Dedifferentiated amniotic fluid mesenchymal stem cell (primary cell): ENCODE measurements around the gene ADCY3.

Source experiments
- DNase-seq: peaks from one replicate; pipeline ENCODE4 v3.0.0-alpha.2; 2016; ENCODE audit errors: extremely low spot score

The ADCY3 gene

DNA sequence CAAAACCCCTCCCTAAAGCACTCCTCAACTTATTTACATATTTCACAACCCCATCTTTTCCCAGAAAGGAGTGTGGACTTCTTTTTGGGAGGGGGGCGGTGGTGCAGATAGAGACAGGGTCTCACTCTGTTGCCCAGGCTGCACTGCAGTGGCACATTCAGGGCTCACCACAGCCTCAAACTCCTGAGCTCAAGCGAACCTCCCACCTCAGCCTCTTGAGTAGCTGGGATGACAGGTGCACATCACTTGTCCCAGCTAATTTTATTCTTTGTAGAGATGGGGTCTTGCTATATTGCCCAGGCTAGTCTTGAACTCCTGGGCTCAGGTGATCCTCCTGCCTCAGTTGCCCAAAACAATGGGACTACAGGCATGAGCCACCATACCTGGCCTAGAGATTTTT is 44.1 kb downstream of the ADCY3 start:
- no peak for DNase-seq

DNA sequence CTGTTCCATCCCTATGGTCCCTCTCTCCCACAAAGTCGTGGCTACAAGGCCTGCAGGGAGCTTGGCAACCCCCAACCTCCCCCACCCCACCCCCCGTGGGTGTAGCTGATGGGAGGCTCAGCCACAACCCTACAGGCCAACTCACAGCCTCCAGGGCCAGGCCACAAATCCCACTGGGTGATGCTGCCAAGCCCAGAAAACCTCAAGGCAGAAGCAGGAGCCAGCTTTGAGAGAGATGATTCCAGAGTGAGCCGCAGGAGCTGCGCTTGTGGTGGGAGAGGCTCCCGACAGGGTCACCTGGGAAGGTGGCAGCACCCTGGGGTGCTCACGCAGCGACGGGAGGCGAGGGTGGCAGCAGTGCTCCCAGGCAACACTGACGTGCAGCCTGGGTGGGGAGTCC is 44.8 kb downstream of the ADCY3 start:
- no peak for DNase-seq

GRCh38 chr2:24874035-24874434 is 46.0 kb downstream of the ADCY3 start:
- no peak for DNase-seq

- no peak for DNase-seq
Measured at GRCh38 chr2:24873619-24874018, 46.4 kb downstream of the ADCY3 start.

- no peak for DNase-seq
Measured at GRCh38 chr2:24872344-24873115, 47.5 kb downstream of the ADCY3 start.

GRCh38 chr2:24871852-24872333 is 48.1 kb downstream of the ADCY3 start:
- DNase-seq: no peak

DNA sequence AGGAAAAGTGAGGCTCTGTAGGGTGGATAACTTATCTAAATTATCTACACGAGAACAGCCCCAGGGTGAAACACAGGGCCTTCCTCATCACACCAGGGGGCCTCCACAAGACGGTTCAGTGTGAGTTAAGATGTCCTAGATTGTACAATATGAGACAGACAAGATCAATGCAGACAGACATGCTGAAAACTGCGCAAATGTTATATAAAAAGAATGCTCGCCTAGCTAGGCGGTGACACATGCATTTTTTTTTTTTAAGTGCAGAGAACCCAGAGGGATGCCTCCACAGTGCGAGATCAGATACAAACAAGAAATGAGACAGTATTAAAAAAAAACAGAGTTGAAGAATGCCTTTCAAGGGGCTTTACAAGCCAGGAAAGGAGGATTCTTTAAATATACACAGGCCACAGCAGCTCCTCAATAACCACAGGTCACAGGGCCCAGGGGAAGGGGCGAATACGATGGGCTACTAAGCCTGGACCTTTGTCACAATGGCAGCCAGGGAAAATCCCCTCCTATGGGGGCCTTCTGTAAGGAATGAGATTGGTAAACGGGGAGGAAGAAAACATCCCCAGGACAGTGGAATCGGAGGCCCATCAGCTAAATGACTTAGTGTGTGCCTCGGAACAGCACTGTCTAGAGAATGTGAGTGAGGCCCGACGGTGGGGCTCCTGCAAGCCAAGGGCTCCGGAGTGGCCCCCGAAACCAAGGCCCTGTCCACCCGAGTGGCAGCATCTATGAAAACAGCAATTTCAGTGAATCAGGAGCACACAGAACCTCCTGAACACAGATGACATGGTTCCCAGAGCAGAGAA is 48.9 kb downstream of the ADCY3 start:
- no peak for DNase-seq

- DNase-seq: no peak
Measured at GRCh38 chr2:24870440-24870839, 49.6 kb downstream of the ADCY3 start.

- no peak for DNase-seq
Measured at GRCh38 chr2:24866946-24867345, 53.1 kb downstream of the ADCY3 start.

DNA sequence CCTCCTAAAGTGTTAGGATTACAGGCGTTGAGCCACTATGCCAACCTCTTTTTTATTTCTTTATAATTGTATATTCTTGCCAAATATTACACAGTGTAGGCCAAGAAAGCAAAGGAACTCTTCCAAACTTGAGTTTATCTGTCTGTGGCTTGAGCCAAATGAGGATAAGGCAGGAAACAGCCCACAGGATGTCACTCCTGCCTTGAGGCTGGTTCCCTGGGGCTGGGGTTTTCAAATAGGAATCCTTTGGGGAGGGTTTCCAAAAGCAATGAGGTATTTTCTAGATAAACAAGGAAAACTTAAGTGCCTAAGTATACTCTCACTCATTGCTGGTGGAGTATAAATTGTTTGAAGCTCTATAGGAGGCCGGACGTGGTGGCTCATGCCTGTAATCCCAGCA is 56.4 kb downstream of the ADCY3 start:
- no peak for DNase-seq

DNA sequence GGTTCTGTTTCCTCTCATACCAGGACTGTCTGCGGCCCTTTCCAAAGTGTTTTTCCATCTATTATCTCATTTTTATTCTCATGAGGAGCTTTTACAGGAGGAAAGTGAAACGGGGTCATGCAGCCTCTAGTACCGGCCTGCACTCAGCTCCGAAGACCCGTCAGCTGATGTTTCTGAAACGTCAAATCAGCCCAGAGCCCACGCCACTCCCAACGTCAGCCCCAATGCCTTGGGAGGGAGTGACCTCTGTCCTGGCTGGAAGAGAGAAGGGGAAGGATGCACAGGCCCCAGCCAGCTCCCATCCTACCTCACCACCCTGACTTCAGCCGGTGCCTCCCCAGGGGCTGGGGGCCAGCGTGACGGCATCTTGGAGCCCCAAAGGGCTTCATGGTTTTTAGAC is 58.5 kb downstream of the ADCY3 start:
- no peak for DNase-seq

- no peak for DNase-seq
Measured at GRCh38 chr2:24860631-24861030, 59.4 kb downstream of the ADCY3 start.

- no peak for DNase-seq
Measured at GRCh38 chr2:24859968-24860600, 60.0 kb downstream of the ADCY3 start.

GRCh38 chr2:24858996-24859395 is 61.0 kb downstream of the ADCY3 start:
- DNase-seq: no peak

GRCh38 chr2:24857746-24858145 is 62.3 kb downstream of the ADCY3 start:
- DNase-seq: no peak

GRCh38 chr2:24856791-24857211 is 63.2 kb downstream of the ADCY3 start:
- DNase-seq: no peak

DNA sequence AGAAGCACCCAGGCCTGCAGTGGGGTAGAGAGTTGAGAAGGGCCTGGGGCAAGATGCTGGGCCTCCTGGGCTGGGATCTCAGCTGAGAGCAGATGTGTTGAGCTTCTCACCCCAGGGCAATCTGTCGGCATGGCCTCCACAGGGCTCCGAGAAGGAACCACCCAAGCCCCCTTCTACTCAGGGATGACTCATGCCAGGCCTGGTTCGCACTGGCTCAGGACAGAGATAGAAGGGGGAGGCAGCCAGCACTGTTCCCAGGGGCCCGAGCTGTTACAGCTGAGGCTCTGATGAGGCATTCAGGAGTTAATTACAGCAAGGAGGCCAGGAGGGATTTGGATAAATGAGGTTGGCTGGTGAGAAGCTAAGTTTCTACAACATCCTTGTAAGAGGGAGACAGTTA is 64.3 kb downstream of the ADCY3 start:
- DNase-seq: no peak

DNA sequence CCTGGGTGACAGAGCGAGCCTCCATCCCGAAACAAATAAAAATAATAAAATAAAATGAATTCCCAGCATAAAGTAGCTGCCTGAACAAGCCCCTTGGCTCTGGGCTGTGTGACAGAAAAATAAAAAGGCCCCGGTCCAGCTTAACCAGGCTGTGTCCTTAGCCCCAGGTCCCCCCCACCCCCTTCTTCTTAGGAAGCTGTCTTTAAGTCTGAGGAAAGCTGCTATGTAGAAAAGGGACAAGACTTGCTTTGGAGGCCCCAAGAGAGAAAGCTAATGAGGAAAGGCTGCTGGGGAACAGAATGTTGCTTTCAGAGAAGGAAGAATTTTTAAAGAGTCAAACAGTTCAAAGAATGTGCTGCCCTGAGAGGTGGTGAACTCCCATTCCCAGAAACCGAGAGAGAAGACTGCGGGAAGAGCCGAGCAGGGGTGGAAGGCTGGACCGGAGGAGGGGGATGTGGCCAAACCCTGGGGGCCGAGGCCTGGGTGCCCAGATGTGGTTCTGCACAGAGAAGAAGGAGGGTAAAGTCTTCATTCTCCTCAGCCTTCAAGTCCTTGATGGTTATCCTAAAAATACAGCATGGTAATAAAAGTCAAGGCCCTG is 64.9 kb downstream of the ADCY3 start:
- no peak for DNase-seq

- no peak for DNase-seq
Measured at GRCh38 chr2:24853996-24854395, 66.0 kb downstream of the ADCY3 start.

- DNase-seq: no peak
Measured at GRCh38 chr2:24853046-24853445, 67.0 kb downstream of the ADCY3 start.

GRCh38 chr2:24852431-24853020 is 67.5 kb downstream of the ADCY3 start:
- no peak for DNase-seq

DNA sequence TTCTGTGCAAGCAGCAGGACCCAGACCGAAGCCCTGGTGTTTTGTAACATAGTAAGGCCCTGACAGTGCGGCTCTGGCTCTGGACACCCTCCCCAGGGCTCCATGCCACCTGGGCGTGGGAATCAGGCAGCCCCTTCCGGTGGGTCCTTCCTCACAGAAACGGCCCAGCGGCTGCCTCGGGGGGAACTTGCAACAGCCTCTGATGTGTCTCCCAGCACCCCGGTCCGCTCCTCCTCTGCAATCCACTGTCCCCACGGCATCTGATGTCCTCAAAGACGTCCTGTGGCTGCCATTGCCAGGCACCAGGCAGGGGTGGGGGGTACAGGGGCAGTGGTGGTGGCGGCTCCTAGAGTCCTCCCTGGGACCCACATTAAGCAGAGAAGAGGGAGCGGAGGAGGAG is 68.0 kb downstream of the ADCY3 start:
- DNase-seq: no peak
